ENCODE results near the gene CFH. TPM values are rescaled to one million over a fixed set of nuclear protein-coding genes. Genes with fewer than 3 reads are reported as not detected.
"Not testable (repeated sequence)": the region's sequence is repeated elsewhere in the genome, so short reads cannot be mapped to it uniquely, and the experiment has no call there.

Gene CFH
- 100 to 1,000 TPM; 151 to 350 TPM for total RNA-seq
- long read RNA-seq, donor 1, full-length matches to known transcripts, result 20 of 56 reads
- long read RNA-seq, donor 1, partial matches to known transcripts, result 27 of 56 reads
- long read RNA-seq, donor 1, other reads (novel, unspliced or antisense), result 9 of 56 reads
- long read RNA-seq, donor 2, transcript CFH-206 (10 exons, 1,658 nt), result major isoform, 47 of 93 reads
- long read RNA-seq, donor 2, partial matches to known transcripts, result 39 of 93 reads
- long read RNA-seq, donor 2, other reads (novel, unspliced or antisense), result 7 of 93 reads

DNA sequence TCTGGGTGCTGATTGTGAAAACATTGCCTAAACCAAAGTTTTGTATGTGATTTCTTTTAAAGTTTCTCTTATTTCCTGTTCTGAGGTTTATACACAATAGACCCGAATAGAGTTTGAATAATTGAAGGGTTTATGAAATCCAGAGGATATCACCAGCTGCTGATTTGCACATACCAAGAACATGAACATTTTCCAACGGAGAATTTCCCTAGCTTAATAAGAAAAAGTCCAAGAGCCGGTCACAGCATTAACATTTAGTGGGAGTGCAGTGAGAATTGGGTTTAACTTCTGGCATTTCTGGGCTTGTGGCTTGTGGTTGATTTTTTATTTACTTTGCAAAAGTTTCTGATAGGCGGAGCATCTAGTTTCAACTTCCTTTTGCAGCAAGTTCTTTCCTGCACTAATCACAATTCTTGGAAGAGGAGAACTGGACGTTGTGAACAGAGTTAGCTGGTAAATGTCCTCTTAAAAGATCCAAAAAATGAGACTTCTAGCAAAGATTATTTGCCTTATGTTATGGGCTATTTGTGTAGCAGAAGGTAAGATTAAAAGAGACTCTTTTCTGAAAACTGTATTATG is at the start of gene CFH:
CFH (plus strand) TSS at position 407 of the 579 bp plus-strand sequence; CDS start at position 482, 75 bp downstream.
- intact Hi-C loops (cut with DNase I), result no loop called here
- DNase-seq (ENCODE audit: low spot score), result no peak

DNA sequence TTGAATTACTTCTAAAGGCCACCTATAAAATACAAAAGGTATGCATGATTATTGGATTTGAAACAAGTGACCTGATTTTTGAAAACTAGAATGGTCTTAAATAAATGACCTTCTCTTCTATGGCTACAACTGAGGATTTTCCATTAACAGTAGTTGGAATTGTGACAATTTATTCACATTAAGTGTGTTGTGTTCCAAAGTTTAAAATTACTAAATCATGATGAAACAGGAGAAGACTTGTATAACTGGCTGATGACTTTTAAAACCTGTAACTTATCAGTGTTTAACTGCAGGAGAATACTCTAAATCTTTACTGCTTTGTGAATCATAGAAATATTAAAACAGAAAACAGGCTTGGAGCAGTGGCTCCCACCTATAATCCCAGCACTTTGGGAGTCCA is 48.2 kb upstream of the CFH start:
- no peak for DNase-seq (ENCODE audit: low spot score)
- intact Hi-C loops (cut with DNase I), result no loop called here

DNA sequence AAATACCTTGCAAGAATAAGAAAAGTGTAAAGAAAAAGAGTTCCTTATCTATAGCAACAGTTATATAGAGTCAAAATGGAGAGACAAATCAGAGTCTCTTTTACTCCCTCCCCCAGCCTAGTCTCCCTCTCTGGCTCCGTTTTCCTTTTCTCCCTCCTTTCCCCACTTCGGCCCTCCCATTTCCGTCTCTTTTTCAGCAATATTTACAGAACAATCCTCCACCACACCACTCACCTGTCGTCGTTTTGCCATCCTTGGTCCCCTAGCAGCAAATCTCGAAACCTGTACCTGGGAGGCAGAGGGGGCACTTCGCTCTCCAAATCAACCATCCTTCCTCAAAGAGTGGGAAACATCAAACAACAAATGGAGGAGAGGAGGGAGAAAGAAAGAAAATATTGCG is 43.9 kb upstream of the CFH start:
- no peak for DNase-seq (ENCODE audit: low spot score)
- intact Hi-C loops (cut with DNase I), result no loop called here

DNA sequence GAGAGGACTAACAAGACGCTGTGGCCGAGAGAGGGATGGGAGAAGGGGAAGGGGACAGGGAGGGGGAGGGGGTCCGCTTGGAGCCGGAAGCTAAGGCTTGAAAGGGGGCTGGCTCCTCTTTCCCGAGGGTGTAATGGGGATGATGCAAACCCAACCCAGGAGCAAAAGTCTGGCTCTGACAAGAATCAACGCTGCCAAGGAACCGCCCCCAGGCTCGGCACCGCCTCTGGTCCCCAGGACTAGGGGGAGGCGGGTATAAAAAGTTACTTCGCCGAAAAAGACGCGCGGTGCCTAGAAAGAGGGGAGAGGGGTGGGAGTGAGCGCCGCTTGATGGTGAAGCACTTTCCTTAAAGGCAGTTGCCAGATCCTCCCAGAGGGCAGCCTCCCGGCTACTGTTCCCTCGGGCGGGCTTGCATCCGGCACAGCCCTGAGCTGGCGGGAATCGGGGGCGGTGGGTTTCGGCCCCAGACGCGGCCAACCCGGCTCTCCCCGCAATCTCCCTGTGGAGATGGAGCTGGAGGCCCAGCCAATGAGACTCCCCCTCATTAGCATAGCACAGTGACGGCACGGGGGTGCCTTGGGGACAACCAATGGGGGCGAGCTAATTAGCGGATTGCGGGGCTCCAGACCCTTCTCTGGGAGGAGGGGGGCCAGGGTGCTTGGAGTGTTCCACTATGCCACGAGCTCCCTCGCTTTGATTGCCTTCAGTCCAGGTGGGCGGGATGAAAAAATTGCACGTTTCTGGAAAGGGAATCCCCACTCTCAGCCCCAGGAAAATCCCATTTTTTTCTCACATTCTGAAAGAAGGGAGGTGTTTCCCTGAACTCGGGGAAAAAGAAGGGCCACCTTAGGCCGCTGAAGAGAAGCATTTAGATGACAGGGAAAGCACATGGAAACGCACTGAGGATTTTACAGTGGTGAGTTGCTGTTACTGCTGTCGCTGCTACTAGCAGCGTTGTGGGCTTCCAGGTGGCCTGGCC is 43.2 kb upstream of the CFH start, which contains the start of gene KCNT2:
KCNT2 (minus strand) TSS at position 51 of the 980 bp plus-strand sequence. CDS start 131 bp downstream, outside the sequence.
- DNase-seq (ENCODE audit: low spot score), result peak; percentile 91
- intact Hi-C loops (cut with DNase I), result no loop called here

DNA sequence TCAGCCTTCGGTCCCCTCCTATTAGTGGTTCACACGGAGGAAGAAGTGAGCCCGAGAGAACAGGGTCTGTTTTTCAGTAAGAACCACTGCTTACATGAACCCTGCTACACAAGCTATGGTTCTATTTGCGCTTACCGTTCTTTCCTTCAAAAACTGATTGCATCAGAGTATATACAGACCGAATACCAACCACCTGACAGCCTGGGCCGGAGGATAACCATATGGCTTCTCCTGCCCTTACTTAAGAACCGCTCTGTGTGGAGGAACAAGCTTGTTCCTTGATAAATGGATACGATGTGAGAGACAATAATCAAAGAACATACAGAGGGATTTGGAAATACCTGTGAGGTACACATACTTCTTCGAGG is 42.5 kb upstream of the CFH start:
- DNase-seq (ENCODE audit: low spot score), result no peak
- intact Hi-C loops (cut with DNase I), result no loop called here

DNA sequence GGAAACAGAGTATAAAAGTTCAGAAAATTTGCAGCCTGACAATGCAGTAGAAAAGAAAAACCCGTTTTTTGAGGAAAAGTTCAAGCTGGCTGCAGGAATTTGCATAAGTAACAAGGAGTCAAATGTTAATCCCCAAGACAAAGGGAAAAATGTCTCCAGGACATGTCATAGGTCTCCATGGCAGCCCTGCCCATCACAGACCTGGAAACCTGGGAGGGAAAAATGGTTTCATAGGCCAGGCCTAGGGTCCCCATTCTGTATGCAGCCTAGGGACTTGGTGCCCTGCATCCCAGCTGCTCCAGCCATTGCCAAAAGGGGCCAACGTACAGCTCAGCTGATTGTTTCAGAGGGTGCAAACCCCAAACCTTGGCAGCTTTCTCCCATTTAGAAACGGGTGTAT is 40.0 kb upstream of the CFH start:
- intact Hi-C loops (cut with DNase I), result no loop called here
- DNase-seq (ENCODE audit: low spot score), result no peak

DNA sequence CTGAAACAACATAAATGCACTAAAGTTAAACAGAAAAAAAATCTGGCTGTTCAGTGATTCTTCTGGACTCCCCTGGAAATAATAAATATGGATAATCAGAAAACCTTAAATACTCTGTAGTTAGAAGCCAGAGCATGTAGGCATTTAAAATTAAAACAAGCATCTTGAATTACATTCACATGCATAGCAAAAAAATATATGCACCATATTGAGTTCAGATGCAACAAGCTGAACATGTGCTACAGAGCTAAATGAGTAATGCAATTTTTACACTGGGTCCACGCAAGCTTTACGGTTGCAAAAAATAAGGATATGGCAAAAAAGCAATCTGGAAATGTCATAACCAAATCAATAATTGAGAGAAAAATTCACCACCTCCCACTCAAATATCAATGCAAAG is 32.1 kb upstream of the CFH start:
- DNase-seq (ENCODE audit: low spot score), result no peak
- intact Hi-C loops (cut with DNase I), result no loop called here

DNA sequence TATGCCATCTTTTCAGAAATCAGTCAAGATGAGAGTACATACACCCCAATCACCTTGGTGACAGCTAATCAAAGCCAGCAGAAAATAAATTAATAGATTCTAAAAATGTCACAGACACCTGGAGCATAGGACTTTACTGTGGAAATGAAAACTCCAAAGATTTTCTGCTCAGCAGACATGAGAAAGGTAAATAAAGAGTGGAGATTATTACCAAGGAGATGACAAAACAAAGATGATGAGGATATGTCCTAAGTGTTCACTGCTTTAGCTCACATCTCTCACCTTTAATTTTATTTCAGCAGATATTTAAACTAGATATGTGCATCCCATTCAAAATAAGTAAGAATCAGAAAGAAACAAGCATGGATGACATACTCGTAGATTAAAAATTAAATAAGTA is 28.8 kb upstream of the CFH start:
- intact Hi-C loops (cut with DNase I), result no loop called here
- no peak for DNase-seq (ENCODE audit: low spot score)

DNA sequence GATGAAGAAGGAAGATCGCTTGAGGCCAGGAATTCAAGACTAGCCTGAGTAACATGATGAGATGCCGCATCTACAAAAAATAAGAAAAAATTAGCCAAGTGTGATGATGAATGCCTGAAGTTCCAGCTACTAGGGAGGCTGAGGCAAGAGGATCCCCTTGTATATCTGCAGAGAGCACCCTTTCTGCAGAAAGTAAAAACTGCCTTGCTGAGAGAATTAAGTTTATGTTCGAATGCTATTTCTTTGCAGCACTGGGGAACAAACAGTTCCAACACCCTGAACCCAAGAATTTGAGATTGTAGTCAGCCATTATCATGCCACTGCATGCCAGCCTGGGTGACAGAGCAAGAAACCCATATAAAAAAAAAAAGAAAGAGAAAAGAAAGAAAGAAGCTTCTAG is 23.0 kb upstream of the CFH start:
- DNase-seq (ENCODE audit: low spot score), result no peak
- intact Hi-C loops (cut with DNase I), result no loop called here

DNA sequence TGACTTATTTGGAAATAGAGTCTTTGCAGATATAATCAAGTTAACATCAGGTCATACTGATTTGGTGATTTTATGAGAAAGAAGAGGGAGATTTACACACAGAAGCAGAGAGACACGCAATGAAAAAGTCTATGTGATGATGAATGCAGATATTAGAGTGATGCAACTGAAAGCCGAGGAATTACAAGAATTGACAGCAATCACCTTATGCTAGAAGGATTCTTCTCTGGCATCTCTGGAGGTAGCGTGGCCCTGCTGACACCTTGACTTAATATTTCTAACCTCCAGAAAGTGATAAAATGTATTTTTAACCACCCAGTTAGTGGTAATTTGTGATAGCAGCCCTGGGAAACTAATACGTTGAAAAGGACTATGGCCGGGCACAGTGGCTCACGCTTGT is 14.2 kb upstream of the CFH start:
- intact Hi-C loops (cut with DNase I), result no loop called here
- DNase-seq (ENCODE audit: low spot score), result no peak

DNA sequence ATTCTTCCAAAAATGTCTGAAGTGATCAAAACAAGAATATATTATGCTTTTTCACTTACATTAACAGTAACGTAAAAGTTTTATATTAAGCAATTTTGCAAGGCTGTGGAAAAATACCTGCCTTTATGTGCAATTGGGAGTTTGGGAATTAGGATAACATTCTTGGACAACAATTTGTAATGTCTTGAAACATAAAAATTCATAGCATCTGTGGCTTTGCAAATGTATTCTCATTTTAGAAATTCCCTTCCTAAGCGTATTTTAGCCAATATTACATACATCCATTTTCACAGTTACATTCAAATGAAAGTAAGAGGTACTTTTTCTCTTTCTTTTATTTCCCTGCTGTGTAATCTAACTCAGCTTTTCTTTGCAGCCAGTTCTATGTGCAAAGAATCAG is 13.4 kb upstream of the CFH start:
- intact Hi-C loops (cut with DNase I), result no loop called here
- DNase-seq (ENCODE audit: low spot score), result no peak

DNA sequence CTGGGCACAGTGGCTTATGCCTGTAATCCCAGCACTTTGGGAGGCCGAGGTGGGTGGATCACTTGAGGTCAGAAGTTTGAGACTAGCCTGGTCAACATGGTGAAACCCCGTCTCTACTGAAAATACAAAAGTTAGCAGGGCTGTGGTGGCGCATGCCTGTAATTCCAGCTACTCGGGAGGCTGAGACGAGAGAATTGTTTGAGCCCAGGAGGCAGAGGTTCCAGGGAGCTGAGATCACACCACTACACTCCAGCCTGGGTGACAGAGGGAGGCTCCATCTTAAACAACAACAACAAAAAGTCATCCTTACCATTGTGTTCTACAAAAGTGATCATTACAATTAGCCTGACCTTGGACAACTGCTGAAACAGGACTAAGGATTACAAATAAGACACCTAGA is 12.6 kb upstream of the CFH start:
- DNase-seq (ENCODE audit: low spot score); intact Hi-C loops (cut with DNase I): not testable (repeated sequence)

DNA sequence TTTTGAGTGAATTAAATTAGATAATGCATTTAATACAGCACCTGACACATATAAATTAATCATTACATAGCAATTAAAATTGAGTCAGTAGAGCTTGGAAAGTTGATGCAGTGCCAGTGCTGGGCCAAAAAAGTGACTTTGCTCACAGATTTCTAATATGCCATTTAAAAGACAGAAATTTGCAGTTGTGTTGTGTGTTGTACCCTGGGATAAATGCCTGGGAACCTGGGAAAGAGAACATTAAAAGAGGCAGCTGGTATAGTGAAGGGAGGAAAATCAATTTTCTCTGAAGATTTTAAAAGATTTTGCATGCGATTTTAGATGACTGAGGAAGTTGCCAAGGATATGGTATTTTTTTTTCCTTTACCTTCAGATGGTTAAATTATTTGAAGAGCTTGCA is 10.9 kb upstream of the CFH start:
- intact Hi-C loops (cut with DNase I), result no loop called here

DNA sequence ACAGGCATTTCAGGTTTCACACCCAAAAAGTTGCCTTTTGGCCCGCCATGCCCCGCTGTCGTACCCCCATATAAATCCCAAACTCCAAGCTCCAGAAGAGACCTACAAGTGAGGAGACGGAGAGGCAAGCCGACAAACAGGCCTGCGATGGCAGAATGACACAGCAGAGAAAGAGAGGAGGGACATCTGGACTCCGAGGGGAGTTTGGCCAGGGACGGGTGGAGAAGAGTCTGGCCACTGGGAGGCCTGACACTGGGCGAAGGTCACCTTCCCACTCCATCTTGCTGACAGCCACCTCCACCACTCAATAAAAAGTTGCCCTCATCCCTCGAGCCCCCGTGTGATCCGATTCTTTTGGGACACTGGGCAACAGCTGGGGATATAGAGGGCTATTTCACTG is 1.9 kb upstream of the CFH start:
- intact Hi-C loops (cut with DNase I), result no loop called here

More for the DNA sequence above, 10.9 kb upstream of the CFH start:
- no peak for DNase-seq (ENCODE audit: low spot score)

DNA sequence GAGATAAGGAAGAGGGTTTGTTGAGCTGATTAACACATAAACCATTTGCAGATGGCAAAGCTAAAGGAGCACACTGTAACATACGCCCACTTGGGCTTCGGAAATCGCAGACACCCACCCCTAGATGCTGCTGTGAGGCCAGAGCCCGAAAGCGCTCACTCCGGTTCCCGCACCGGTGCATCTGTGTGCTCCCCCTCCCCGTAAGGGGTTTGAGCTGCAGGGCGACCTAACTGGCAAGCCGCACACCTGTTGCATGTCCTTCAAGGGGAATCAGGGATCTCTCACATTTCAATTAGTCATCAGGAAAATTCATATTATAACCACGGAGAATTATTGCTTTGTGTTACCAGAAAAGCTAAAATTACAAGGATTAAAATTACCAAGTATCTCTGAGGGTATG is 1.4 kb upstream of the CFH start:
- intact Hi-C loops (cut with DNase I), result no loop called here
- no peak for DNase-seq (ENCODE audit: low spot score)

More for the DNA sequence above, 1.9 kb upstream of the CFH start:
- DNase-seq (ENCODE audit: low spot score), result no peak

DNA sequence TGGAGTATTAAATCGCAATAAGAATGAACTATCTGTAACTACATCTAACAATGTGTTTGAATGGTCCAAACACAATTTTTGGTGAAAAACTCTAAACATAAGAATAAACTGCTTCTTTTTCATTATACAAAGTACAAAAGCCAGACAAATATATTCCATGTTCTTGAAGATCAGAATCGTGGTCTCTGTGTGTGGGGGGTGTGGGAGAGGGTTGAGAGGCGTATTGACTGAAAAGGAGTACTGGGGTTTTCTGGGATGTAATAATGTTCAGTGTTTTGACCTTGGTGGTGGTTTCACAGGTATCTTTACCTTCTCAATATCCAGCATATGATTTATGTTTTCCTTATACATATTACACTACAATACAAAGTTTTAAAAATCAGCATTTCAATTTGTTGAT is 764 bp upstream of the CFH start:
- no peak for DNase-seq (ENCODE audit: low spot score)
- intact Hi-C loops (cut with DNase I), result no loop called here

DNA sequence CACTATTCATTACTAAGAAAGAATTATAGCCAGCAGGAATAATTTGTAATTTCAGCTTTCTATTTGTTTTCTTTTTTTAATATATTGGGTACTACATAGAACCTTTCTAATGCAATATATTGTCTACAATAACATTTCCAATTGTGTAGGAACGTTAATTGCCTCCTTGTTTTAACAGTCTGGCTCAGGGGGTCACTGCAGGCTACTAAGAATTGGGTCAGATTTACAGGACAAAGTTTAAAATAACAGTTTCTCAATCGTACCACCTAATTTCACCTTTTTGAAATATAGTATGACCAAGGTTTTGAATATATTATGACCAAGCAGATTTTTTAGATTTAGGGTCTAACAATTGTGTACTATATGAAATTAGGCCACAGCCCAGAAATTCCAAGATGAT is 2.4 kb downstream of the CFH start:
- intact Hi-C loops (cut with DNase I), result no loop called here
- DNase-seq (ENCODE audit: low spot score), result no peak

DNA sequence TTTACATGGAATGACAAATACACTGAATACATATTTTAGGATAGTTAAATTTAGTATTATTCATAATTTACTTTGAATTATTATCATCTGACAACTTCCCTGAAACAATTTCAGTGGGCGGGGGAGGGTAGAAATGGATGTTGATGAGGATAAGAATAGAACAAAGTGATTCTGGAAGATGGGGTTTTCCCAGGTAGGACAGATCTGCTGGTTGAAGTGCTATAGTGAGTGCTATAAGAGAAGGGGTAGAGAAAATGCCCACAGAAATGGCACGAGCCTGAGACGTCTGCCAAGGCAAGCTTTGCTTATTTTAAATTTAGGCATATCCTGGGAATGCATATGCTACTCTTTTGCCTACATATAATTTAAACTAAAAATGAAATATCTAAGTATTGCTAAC is 3.2 kb downstream of the CFH start:
- DNase-seq (ENCODE audit: low spot score), result no peak
- intact Hi-C loops (cut with DNase I), result no loop called here

DNA sequence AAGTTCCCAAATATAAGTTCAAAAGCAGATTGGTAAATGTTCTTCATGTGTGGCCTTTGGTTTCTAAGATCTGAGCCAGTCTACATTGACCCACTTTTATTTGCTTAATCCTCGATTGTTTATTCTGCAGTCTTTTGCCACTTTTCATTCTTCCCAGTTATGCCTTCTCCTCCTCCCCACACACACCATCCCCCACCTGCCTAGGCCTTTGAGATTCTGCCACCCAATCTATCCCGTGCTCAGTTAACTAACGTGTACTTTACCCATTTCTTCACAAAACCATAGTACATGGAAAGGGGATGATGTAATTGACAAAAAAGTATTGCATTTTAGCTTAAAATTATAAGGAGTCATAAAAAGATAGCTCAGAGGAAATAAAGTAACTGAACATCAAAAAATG is 3.7 kb downstream of the CFH start:
- intact Hi-C loops (cut with DNase I), result no loop called here
- DNase-seq (ENCODE audit: low spot score), result no peak

DNA sequence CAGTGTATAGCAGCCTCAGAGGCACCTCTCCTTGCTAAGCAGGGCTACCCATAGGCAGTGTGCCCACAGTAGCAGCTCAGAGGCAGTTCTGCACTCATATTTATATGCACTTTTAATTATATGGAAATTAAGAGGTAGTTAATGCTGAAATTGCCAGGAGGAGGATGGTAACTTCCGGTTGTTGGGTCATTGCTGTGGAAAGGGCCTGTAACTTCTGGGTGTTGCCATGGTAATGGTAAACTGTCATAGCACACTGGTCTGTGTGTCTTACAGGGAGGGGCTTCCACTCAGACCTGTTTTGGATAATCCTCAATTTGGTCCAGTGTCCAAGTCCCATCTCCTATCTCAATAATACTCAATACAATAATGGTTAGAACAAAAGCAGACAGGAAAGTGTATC is 7.6 kb downstream of the CFH start:
- intact Hi-C loops (cut with DNase I), result no loop called here

More for the DNA sequence above, 7.6 kb downstream of the CFH start:
- no peak for DNase-seq (ENCODE audit: low spot score)

Measured in posterior vena cava (tissue), 2 donors.